ENCODE results near the gene RAD51AP2.

DNA sequence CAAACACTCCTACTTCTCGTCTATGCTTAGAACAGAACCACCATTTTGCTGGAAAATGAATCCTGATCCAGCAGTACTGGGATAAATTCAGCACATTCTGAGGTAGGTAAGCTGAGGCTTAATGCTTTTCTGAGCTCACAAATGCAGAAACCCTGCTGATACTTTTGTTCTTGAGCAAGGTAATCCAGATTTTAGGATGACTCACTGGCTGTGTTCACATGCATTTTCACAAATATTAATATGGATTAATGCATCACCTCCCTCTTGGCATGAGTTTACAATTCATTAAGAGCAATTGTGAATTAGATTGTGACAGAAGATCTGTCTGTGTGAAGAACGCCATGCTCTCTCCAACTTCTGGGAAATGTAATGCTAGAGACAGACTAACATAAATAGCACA is 42.2 kb downstream of the RAD51AP2 start:
- TF ChIP-seq, protein P1, sequence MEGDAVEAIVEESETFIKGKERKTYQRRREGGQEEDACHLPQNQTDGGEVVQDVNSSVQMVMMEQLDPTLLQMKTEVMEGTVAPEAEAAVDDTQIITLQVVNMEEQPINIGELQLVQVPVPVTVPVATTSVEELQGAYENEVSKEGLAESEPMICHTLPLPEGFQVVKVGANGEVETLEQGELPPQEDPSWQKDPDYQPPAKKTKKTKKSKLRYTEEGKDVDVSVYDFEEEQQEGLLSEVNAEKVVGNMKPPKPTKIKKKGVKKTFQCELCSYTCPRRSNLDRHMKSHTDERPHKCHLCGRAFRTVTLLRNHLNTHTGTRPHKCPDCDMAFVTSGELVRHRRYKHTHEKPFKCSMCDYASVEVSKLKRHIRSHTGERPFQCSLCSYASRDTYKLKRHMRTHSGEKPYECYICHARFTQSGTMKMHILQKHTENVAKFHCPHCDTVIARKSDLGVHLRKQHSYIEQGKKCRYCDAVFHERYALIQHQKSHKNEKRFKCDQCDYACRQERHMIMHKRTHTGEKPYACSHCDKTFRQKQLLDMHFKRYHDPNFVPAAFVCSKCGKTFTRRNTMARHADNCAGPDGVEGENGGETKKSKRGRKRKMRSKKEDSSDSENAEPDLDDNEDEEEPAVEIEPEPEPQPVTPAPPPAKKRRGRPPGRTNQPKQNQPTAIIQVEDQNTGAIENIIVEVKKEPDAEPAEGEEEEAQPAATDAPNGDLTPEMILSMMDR (IDR thresholded peaks at IDR 0.05; ENCODE audit: low read depth, low read length, poor library complexity, severe bottlenecking) = no peak
- TF ChIP-seq EZH2phosphoT487 (IDR thresholded peaks at IDR 0.05; ENCODE audit: borderline replicate concordance, low read length) = no peak

All from DOHH2 (cell line).